ENCODE measurements around the gene MORN1. TPM values are rescaled to one million over a fixed set of nuclear protein-coding genes. Genes with fewer than 3 reads are reported as not detected.

The MORN1 gene
- total RNA-seq, 1 donor from 2014 or later = 24.3 TPM

- H3K27me3 Mint-ChIP-seq (ENCODE audit: low read depth) = no peaks in the 10 kb centered on the region
- peaks cover 14% of the 10 kb centered on the region for H3K36me3 Mint-ChIP-seq
- DNase-seq (ENCODE audit: low spot score in 2 of 2, unreplicated experiment in 2 of 2) = no peak
- no peak overlapping the region for H3K27ac Mint-ChIP-seq
- H3K4me3 Mint-ChIP-seq = no peak overlapping the region
- no peaks in the 10 kb centered on the region for H3K9me3 Mint-ChIP-seq
- TF ChIP-seq CTCF (IDR thresholded peaks at IDR 0.05; ENCODE audit: unreplicated experiment) = no peak
- peaks cover 10% of the 10 kb centered on the region for H3K4me1 Mint-ChIP-seq
These were observed 88.2 kb downstream of the MORN1 start for GRCh38 chr1:2303016-2303775.

- Mint-ChIP-seq H3K9me3 (no peaks in the 10 kb centered on the region), H3K36me3 (peaks cover 8% of the 10 kb centered on the region)
- no peak for DNase-seq (ENCODE audit: low spot score in 2 of 2, unreplicated experiment in 2 of 2)
These were observed 88.9 kb downstream of the MORN1 start for GRCh38 chr1:2302292-2302925.

GRCh38 chr1:2301607-2302291 is 89.6 kb downstream of the MORN1 start:
- Mint-ChIP-seq H3K36me3 (peaks cover 5% of the 10 kb centered on the region), H3K27me3 (ENCODE audit: low read depth) (no peaks in the 10 kb centered on the region), H3K27ac (no peak overlapping the region), H3K9me3 (no peaks in the 10 kb centered on the region), H3K4me3 (no peak overlapping the region), H3K4me1 (peaks cover 10% of the 10 kb centered on the region)
- no peak for TF ChIP-seq CTCF (IDR thresholded peaks at IDR 0.05; ENCODE audit: unreplicated experiment)
- DNase-seq (ENCODE audit: low spot score in 2 of 2, unreplicated experiment in 2 of 2) = no peak

More at GRCh38 chr1:2302292-2302925, 88.9 kb downstream of the MORN1 start:
- Mint-ChIP-seq H3K27ac (no peak overlapping the region), H3K4me1 (peaks cover 10% of the 10 kb centered on the region), H3K27me3 (ENCODE audit: low read depth) (no peaks in the 10 kb centered on the region), H3K4me3 (no peak overlapping the region)
- TF ChIP-seq CTCF (IDR thresholded peaks at IDR 0.05; ENCODE audit: unreplicated experiment) = no peak

GRCh38 chr1:2300851-2301606 is 90.3 kb downstream of the MORN1 start:
- H3K27me3 Mint-ChIP-seq (ENCODE audit: low read depth) = no peaks in the 10 kb centered on the region
- no peaks in the 10 kb centered on the region for H3K9me3 Mint-ChIP-seq
- DNase-seq (ENCODE audit: low spot score in 2 of 2, unreplicated experiment in 2 of 2) = no peak
- H3K36me3 Mint-ChIP-seq = peaks cover 8% of the 10 kb centered on the region
- H3K4me3 Mint-ChIP-seq = no peak overlapping the region
- no peak for TF ChIP-seq CTCF (IDR thresholded peaks at IDR 0.05; ENCODE audit: unreplicated experiment)
- no peak overlapping the region for H3K27ac Mint-ChIP-seq
- H3K4me1 Mint-ChIP-seq = peaks cover 10% of the 10 kb centered on the region

GRCh38 chr1:2300004-2300771 is 91.2 kb downstream of the MORN1 start:
- DNase-seq (ENCODE audit: low spot score in 2 of 2, unreplicated experiment in 2 of 2) = no peak
- TF ChIP-seq CTCF (IDR thresholded peaks at IDR 0.05; ENCODE audit: unreplicated experiment) = no peak
- Mint-ChIP-seq H3K9me3 (no peaks in the 10 kb centered on the region), H3K36me3 (peaks cover 4% of the 10 kb centered on the region), H3K4me3 (no peak overlapping the region), H3K27me3 (ENCODE audit: low read depth) (no peaks in the 10 kb centered on the region), H3K4me1 (peaks cover 10% of the 10 kb centered on the region), H3K27ac (no peak overlapping the region)

Measured in mesothelial cell of epicardium (in vitro differentiated cells).